Hepatocyte (in vitro differentiated cells): ENCODE data around the gene FAM209A.

ENCODE experiments used
- EZH2 ChIP-seq: fragments of 200-600 bp; sonication (generic); IDR thresholded peaks from 2 replicates; pipeline ENCODE4 v1.6.1; 2016; ENCODE audit warnings: antibody characterized with exemption, mild to moderate bottlenecking, borderline replicate concordance
- EZH2phosphoT487 ChIP-seq: fragments of 200-600 bp; sonication (generic); IDR thresholded peaks from one replicate; pipeline ENCODE4 v1.6.1; 2018; ENCODE audit warnings: antibody characterized with exemption, mild to moderate bottlenecking, low read depth, moderate library complexity; ENCODE audit not compliant: unreplicated experiment, severe bottlenecking
- TF ChIP-seq, protein P1 (sequence below): fragments of 200-600 bp; sonication (generic); IDR thresholded peaks from 2 replicates; pipeline ENCODE4 v1.5.1; 2016; ENCODE audit warnings: antibody characterized with exemption, mild to moderate bottlenecking; ENCODE audit not compliant: poor library complexity

DNA sequence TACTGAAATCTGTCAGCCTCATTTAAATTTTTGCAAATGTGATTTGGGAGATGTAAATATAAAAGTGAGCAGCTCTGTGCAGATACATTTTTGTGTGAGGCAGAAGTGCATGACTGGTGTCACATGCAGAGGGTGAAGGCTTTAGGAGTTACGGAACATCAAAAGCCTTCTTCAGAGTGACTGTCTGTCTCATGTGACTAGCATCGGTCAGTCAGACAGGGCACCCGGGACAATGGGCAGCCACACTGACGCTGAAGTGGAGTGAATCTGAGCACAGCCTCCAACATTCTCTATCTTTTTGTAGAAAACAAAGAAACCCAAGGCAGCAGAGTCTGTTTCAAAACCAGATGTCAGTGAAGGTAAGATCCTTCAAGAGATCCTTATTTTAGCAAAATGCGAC lies 7.9 kb upstream of the FAM209A start:
- TF ChIP-seq, protein P1, sequence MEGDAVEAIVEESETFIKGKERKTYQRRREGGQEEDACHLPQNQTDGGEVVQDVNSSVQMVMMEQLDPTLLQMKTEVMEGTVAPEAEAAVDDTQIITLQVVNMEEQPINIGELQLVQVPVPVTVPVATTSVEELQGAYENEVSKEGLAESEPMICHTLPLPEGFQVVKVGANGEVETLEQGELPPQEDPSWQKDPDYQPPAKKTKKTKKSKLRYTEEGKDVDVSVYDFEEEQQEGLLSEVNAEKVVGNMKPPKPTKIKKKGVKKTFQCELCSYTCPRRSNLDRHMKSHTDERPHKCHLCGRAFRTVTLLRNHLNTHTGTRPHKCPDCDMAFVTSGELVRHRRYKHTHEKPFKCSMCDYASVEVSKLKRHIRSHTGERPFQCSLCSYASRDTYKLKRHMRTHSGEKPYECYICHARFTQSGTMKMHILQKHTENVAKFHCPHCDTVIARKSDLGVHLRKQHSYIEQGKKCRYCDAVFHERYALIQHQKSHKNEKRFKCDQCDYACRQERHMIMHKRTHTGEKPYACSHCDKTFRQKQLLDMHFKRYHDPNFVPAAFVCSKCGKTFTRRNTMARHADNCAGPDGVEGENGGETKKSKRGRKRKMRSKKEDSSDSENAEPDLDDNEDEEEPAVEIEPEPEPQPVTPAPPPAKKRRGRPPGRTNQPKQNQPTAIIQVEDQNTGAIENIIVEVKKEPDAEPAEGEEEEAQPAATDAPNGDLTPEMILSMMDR = no peak
- TF ChIP-seq EZH2phosphoT487 (no peak), EZH2 (no peak)
